GM23248 (cell line): ENCODE measurements around the gene PDX1.

ENCODE experiments used
- EZH2 ChIP-seq: fragments of 200-600 bp; sonication (generic); IDR thresholded peaks from 2 replicates; pipeline ENCODE4 v1.6.1; 2018; ENCODE audit warnings: antibody characterized with exemption, mild to moderate bottlenecking; ENCODE audit not compliant: insufficient read depth, poor library complexity, severe bottlenecking
- EZH2phosphoT487 ChIP-seq: fragments of 200-600 bp; sonication (generic); IDR thresholded peaks from 2 replicates; pipeline ENCODE4 v1.6.1; 2018; ENCODE audit warnings: antibody characterized with exemption, moderate library complexity, mild to moderate bottlenecking, low read depth; ENCODE audit not compliant: insufficient read depth

DNA sequence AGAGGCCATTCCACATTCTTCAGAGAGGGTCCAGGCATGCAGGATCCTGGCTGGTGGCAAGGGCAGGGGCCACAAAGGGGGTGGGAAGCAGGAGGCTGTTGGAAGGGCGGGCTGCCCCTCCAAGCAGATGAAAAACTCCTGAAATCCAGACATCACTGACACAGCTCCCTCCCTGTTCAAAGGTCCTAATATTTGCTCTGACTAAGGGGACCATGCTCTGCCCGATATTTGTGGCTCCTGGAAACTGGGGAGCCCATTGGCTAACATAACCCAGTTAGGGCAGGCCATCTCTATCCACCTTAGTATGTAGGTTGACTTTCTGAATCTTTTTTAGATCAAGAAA lies 52.6 kb downstream of the PDX1 start:
- no peak for TF ChIP-seq EZH2
- TF ChIP-seq EZH2phosphoT487, result no peak
